Measurements from ENCODE around the gene EIF4A2.
A peak's percentile ranks its signal among the peaks of the same experiment; 100 is the strongest.

Gene EIF4A2

DNA sequence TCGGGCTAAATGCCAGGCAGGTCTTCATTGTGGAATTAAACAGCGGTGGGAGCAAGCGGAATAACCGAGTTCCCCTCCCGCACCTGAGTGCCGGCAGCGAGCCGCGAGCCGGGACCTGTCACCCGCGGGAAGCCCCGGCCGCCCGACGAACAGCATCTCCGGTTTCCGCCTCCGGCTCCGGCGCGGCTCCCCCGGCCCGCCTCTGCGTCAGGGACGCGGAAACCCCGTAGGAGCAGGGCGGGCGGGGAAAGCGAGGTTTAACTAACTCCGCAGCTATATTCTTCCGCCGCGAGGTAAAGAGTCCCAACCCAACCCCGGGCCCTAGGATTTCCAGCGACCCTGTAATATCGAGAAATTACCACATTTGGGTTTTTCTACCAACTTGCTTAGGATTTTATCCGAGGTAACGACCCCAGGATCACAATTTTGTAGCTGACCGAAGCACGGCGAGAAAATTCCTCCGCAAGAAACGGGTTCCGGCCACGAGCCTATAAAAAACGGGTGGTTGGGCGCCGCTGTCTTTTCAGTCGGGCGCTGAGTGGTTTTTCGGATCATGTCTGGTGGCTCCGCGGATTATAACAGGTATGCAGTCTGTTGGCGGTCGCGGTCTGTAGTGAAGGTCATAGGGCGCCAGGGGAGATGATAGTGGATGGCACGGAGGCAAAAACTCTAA lies at the start of gene EIF4A2:
TSS of gene EIF4A2 (plus strand) at position 520 of the 673 bp plus-strand sequence. CDS start at position 554, 34 bp downstream.
- H3K4me3 ChIP-seq (ENCODE audit: low read length): peak within 1 kb of the TSS; percentile 92
- no peak for TF ChIP-seq ZNF274 (IDR thresholded peaks at IDR 0.05; ENCODE audit: low read depth, low read length)

DNA sequence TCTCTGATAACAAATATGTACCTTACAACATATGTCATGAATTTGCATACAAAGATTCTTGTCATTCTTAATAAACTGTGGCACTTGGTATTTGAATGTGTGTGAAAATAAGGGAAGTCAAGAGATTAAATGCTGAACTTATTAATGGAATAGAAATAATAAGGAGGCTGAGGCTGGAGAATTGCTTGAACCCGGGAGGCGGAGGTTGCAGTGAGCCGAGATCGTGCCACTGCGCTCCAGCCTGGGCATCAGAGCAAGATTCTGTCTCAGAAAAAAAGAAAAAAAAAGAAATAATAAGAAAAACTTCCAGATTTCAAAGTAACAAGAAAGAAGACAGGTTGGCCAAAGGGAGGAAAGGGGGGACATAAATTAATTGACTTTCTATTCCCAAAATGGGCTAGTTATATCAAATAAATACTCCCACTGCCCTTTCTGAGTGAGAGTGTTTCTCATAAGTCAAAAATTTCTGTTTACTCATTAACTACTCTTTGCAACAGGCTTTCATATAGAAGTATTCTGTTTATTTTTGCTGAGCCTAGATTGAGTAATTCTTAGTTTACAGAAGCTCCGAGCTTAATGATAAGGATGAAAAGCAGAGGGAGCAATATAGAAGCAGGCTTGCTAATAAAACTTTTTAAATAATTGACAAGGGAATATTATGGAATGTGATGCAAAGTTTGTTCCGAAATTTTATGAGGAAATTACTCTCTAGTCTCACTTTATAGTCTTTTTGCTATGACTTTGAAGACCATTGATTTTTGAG lies 40.6 kb upstream of the EIF4A2 start:
- H3K4me3 ChIP-seq (ENCODE audit: low read length): no peak overlapping the region
- no peak for TF ChIP-seq ZNF274 (IDR thresholded peaks at IDR 0.05; ENCODE audit: low read depth, low read length)

GRCh38 chr3:186743666-186744065 lies 39.7 kb upstream of the EIF4A2 start:
- TF ChIP-seq ZNF274 (IDR thresholded peaks at IDR 0.05; ENCODE audit: low read depth, low read length): no peak
- no peak overlapping the region for H3K4me3 ChIP-seq (ENCODE audit: low read length)

GRCh38 chr3:186746008-186746407 lies 37.4 kb upstream of the EIF4A2 start:
- TF ChIP-seq ZNF274 (IDR thresholded peaks at IDR 0.05; ENCODE audit: low read depth, low read length): no peak
- H3K4me3 ChIP-seq (ENCODE audit: low read length): no peak overlapping the region

DNA sequence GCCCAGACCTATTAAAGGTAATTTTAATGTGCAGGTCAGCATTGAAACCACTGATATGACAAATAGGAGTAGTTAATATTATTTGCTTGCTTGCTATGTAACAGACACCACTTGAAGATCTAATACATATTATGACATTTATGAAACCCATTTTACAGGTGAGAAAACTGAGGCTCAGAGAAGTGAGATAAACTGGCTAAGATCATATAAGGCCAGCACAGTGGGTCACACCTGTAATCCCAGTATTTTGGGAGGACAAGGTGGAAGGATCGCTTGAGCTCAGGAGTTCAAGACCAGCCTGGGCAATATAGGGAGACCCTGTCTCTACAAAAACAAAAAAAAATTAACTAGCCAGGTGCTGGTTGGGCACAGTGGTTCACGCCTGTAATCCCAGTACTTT lies 33.1 kb upstream of the EIF4A2 start:
- no peak overlapping the region for H3K4me3 ChIP-seq (ENCODE audit: low read length)
- TF ChIP-seq ZNF274 (IDR thresholded peaks at IDR 0.05; ENCODE audit: low read depth, low read length): no peak

DNA sequence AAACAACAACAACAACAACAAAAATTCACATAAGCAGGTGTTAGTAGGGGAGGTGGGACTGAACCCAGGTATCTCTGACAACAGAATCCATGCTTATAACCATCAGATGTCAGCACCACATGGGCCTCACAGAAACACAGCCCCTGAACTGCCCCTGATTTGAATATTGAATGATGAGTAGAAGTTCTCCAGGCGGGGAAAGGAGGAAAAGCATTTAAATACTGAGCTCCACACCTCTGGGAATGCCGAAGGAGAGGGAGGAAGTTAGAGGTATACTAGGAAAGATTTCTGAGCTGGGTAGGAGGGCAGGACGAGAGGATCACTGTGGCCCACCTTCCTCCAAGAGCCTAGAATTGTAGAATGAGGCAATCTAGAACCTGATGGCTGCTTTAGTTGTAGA lies 31.9 kb upstream of the EIF4A2 start:
- no peak overlapping the region for H3K4me3 ChIP-seq (ENCODE audit: low read length)
- no peak for TF ChIP-seq ZNF274 (IDR thresholded peaks at IDR 0.05; ENCODE audit: low read depth, low read length)

GRCh38 chr3:186754006-186754405 lies 29.4 kb upstream of the EIF4A2 start:
- H3K4me3 ChIP-seq (ENCODE audit: low read length): no peak overlapping the region
- TF ChIP-seq ZNF274 (IDR thresholded peaks at IDR 0.05; ENCODE audit: low read depth, low read length): no peak

DNA sequence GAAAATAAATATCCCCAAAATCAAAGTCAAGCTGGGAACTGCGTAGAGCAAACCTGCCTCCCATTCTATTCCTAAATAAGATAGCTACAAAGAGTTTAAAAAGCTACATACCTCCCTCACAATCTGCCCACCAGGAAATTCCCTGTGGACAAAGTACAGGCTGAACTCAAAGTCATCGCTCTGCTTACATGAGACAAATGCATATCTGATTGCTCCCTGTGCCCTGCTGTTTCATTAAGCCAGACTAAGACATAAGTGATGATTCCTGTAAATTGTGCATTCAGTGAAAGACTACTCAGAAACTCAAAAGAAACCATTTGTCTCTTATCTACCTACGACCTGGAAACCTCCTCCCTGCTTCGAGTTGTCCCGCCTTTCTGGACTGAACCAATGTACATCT lies 28.5 kb upstream of the EIF4A2 start:
- no peak overlapping the region for H3K4me3 ChIP-seq (ENCODE audit: low read length)
- no peak for TF ChIP-seq ZNF274 (IDR thresholded peaks at IDR 0.05; ENCODE audit: low read depth, low read length)

DNA sequence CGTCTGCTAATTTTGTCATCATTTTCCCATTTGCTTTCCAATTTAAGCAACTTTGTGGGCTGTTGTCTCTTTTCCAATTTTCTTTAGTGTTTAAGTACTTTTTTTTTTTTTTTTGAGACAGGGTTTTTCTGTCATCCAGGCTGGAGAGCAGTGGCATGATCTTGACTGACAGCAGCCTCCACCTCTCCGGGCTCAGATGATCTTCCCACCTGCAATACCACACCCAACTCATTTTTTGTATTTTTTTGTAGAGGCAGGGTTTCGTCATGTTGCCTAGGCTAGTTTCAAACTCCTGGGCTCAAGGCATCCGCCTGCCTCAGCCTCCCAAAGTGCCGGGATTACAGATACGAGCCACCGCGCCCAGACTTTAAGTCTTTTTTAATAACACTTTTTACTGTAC lies 26.2 kb upstream of the EIF4A2 start:
- TF ChIP-seq ZNF274 (IDR thresholded peaks at IDR 0.05; ENCODE audit: low read depth, low read length): no peak
- no peak overlapping the region for H3K4me3 ChIP-seq (ENCODE audit: low read length)

GRCh38 chr3:186757686-186758220 lies 25.6 kb upstream of the EIF4A2 start:
- no peak overlapping the region for H3K4me3 ChIP-seq (ENCODE audit: low read length)
- TF ChIP-seq ZNF274 (IDR thresholded peaks at IDR 0.05; ENCODE audit: low read depth, low read length): no peak

- no peak overlapping the region for H3K4me3 ChIP-seq (ENCODE audit: low read length)
- TF ChIP-seq ZNF274 (IDR thresholded peaks at IDR 0.05; ENCODE audit: low read depth, low read length): no peak
Observed at GRCh38 chr3:186759231-186759930, 24.0 kb upstream of the EIF4A2 start.

GRCh38 chr3:186760141-186760833 lies 23.1 kb upstream of the EIF4A2 start:
- no peak for TF ChIP-seq ZNF274 (IDR thresholded peaks at IDR 0.05; ENCODE audit: low read depth, low read length)

DNA sequence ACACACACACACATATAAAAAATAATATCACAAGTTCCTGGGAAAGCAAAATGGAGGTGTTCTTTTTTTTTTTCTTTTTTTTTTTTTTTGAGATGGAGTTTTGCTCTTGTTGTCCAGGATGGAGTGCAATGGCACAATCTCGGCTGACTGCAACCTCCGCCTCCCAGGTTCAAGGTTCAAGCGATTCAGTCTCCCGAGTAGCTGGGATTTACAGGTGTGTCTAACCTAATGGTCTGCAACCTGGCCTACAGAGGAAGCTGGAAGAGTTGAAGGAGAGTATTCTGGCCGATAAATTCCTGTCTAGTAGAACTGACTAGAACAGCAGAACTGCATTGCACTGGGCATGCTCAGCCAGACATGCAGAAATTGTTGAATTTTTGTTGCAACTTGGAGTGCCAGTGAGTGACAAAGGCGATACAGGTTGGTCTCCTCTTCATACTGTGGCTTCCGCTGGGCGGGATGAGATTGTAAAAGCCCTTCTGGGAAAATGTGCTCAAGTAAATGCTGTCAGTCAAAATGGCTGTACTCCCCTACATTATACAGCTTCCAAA lies 22.4 kb upstream of the EIF4A2 start:
- no peak overlapping the region for H3K4me3 ChIP-seq (ENCODE audit: low read length)
- no peak for TF ChIP-seq ZNF274 (IDR thresholded peaks at IDR 0.05; ENCODE audit: low read depth, low read length)

More at GRCh38 chr3:186760141-186760833, 23.1 kb upstream of the EIF4A2 start:
- H3K4me3 ChIP-seq (ENCODE audit: low read length): no peak overlapping the region

- TF ChIP-seq ZNF274 (IDR thresholded peaks at IDR 0.05; ENCODE audit: low read depth, low read length): no peak
- peak overlapping the region; percentile 51; the same call in 1 of the 2 replicates for H3K4me3 ChIP-seq (ENCODE audit: low read length)
Observed at GRCh38 chr3:186772281-186772694, 11.1 kb upstream of the EIF4A2 start.

Data from GM08714 (cell line).